Body of pancreas (tissue), 4 donors: ENCODE results near the gene HEATR5B.

Source experiments
- POLR2A ChIP-seq, 3 donors: fragments of 450-650 bp; IDR thresholded peaks; one replicate each; pipeline ENCODE4 v1.6.1; 2016; ENCODE audit warnings: antibody characterized with exemption in 3 of 3, mild to moderate bottlenecking in 2 of 3
- TF ChIP-seq, protein P1 (sequence below), 7 experiments: fragments of 450-650 bp in 4 of 7; fragments of 200-600 bp in 3 of 7; sonication (generic) in 3 of 7; IDR thresholded peaks; one replicate each; pipeline ENCODE4 v1.5.1; 2016 to 2019; ENCODE audit warnings: antibody characterized with exemption in 7 of 7

DNA sequence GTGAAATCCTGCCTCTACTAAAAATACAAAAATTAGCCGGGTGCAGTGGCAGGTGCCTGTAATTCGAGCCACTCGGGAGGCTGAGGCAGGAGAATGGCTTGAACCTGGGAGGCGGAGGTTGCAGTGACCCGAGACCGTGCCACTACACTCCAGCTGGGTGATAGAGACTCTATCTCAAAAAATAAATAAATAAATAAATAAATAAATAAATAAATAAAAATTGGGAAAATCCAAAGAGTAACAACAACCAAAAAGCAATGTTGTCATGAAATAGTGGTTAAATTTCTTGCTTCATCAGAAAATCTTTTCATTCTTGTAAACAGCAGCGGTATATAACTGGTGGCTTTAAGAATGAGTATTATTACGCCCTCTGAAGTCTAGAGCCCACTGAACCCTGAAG, 54.4 kb downstream of the HEATR5B start:
- TF ChIP-seq POLR2A (IDR thresholded peaks at IDR 0.05), result no peak
- TF ChIP-seq, protein P1, sequence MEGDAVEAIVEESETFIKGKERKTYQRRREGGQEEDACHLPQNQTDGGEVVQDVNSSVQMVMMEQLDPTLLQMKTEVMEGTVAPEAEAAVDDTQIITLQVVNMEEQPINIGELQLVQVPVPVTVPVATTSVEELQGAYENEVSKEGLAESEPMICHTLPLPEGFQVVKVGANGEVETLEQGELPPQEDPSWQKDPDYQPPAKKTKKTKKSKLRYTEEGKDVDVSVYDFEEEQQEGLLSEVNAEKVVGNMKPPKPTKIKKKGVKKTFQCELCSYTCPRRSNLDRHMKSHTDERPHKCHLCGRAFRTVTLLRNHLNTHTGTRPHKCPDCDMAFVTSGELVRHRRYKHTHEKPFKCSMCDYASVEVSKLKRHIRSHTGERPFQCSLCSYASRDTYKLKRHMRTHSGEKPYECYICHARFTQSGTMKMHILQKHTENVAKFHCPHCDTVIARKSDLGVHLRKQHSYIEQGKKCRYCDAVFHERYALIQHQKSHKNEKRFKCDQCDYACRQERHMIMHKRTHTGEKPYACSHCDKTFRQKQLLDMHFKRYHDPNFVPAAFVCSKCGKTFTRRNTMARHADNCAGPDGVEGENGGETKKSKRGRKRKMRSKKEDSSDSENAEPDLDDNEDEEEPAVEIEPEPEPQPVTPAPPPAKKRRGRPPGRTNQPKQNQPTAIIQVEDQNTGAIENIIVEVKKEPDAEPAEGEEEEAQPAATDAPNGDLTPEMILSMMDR (IDR thresholded peaks at IDR 0.05), result no peak
